Lung (tissue), 12 donors: Measurements from ENCODE around the gene NPM1. TPM values are rescaled to one million over a fixed set of nuclear protein-coding genes. Genes with fewer than 3 reads are reported as not detected.
A peak's percentile ranks its signal among the peaks of the same experiment; 100 is the strongest.

Experiments used
- ATAC-seq: fragments of 200-7000 bp; cut with Tn5 transposase; one replicate; pipeline ENCODE4 v1.9.1; 2020; ENCODE audit warnings: moderate number of reproducible peaks; ENCODE audit not compliant: insufficient read depth, low FRiP score
- DNase-seq, 3 donors: peaks; one replicate each; pipeline ENCODE4 v3.0.0-alpha.2; 2013 to 2017
- H3K27ac ChIP-seq, 2 donors: one replicate each; pipeline ENCODE4 v1.5.1; 2013; ENCODE audit warnings: mild to moderate bottlenecking in 2 of 2, moderate library complexity in 2 of 2, control low read depth in 1 of 2, inconsistent platforms in 1 of 2, low read depth in 1 of 2, low read length in 1 of 2
- H3K27me3 ChIP-seq, 3 donors: one replicate each; pipeline ENCODE4 v1.5.1; 2013; ENCODE audit warnings: low read length in 2 of 3; ENCODE audit not compliant: control insufficient read depth in 3 of 3, insufficient read depth in 3 of 3
- H3K36me3 ChIP-seq, 4 donors: one replicate each; pipeline ENCODE4 v1.5.1; 2013; ENCODE audit warnings: low read length in 4 of 4, mild to moderate bottlenecking in 1 of 4, moderate library complexity in 1 of 4; ENCODE audit not compliant: control insufficient read depth in 4 of 4, insufficient read depth in 4 of 4
- H3K4me1 ChIP-seq, 5 donors: one replicate each; pipeline ENCODE4 v1.5.1; 2013; ENCODE audit warnings: low read length in 5 of 5, mild to moderate bottlenecking in 2 of 5, moderate library complexity in 1 of 5; ENCODE audit not compliant: control insufficient read depth in 5 of 5, insufficient read depth in 5 of 5
- H3K4me3 ChIP-seq: one replicate; pipeline ENCODE4 v1.5.1; 2013; ENCODE audit warnings: mild to moderate bottlenecking, control low read depth, moderate library complexity
- H3K9ac ChIP-seq, 2 donors: one replicate each; pipeline ENCODE4 v1.5.1; 2013; ENCODE audit warnings: low read length in 2 of 2, control low read depth in 1 of 2; ENCODE audit not compliant: insufficient read depth in 1 of 2
- H3K9me3 ChIP-seq, 4 donors: one replicate each; pipeline ENCODE4 v1.5.1; 2013; ENCODE audit warnings: low read length in 3 of 4, mild to moderate bottlenecking in 1 of 4, moderate library complexity in 1 of 4; ENCODE audit not compliant: control insufficient read depth in 4 of 4, insufficient read depth in 3 of 4
- WGBS, 2 donors: extraction: QIAGEN DNeasy Blood & Tissue Kit; methylation state at CpG; one replicate each; pipeline ENCODE4 v1.1.7; 2013; 5-methylcytosine and 5-hydroxymethylcytosine counted together
- polyA plus RNA-seq, 2 donors: library from polyadenylated mRNA; stranded (reverse); fragments of 200-250 nt; gene quantifications; one replicate each; pipeline ENCODE4 v1.2.1, GENCODE V29; 2013
- total RNA-seq, 2 donors: library from RNA; depleted of rRNA in 1 of 2; stranded (reverse); fragments of >200 nt in 1 of 2; gene quantifications; one replicate each; pipeline ENCODE4 v1.2.1, GENCODE V29; 2014 to 2021
- TF ChIP-seq, protein P1 (sequence below): IDR thresholded peaks from 2 replicates; pipeline ENCODE4 v1.5.1; 2012; ENCODE audit warnings: mild to moderate bottlenecking; ENCODE audit errors: control extremely low read depth, extremely low read depth
- donor health status: control.
- donor health status: control.
- donor health status: Bipolar disorder and iron deficiency.
- donor health status: healthy.
- donor health status: DM: yes; HTN: yes; CAD: no.

Gene NPM1
- total and polyA plus RNA-seq, 4 donors, result 601 to 2,411 (median 1,455) TPM

- TF ChIP-seq, protein P1, sequence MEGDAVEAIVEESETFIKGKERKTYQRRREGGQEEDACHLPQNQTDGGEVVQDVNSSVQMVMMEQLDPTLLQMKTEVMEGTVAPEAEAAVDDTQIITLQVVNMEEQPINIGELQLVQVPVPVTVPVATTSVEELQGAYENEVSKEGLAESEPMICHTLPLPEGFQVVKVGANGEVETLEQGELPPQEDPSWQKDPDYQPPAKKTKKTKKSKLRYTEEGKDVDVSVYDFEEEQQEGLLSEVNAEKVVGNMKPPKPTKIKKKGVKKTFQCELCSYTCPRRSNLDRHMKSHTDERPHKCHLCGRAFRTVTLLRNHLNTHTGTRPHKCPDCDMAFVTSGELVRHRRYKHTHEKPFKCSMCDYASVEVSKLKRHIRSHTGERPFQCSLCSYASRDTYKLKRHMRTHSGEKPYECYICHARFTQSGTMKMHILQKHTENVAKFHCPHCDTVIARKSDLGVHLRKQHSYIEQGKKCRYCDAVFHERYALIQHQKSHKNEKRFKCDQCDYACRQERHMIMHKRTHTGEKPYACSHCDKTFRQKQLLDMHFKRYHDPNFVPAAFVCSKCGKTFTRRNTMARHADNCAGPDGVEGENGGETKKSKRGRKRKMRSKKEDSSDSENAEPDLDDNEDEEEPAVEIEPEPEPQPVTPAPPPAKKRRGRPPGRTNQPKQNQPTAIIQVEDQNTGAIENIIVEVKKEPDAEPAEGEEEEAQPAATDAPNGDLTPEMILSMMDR, result no peak
- Histone ChIP-seq H3K4me1 (peaks cover 0 to 22% (median 4%) of the 10 kb centered on the region in 5 donors), H3K36me3 (peaks cover 5 to 15% (median 11%) of the 10 kb centered on the region in 4 donors), H3K27ac (no peak overlapping the region), H3K27me3 (peaks cover 0 to 3% (median 0%) of the 10 kb centered on the region in 3 donors), H3K9me3 (no peaks in the 10 kb centered on the region), H3K4me3 (no peak overlapping the region), H3K9ac (no peak overlapping the region)
- DNase-seq (no peak), ATAC-seq (no peak)
- WGBS, 2 donors, result 90 to 91% methylated on average over 11 of the region's 11 CpGs
Measured at GRCh38 chr5:171416160-171417049, 28.8 kb downstream of the NPM1 start.

GRCh38 chr5:171418316-171418981 is 30.8 kb downstream of the NPM1 start:
- no peak overlapping the region for H3K9ac ChIP-seq
- no peak overlapping the region for H3K4me3 ChIP-seq
- H3K27me3 ChIP-seq, result peaks cover 0 to 4% (median 3%) of the 10 kb centered on the region in 3 donors
- WGBS, 2 donors, result 16% methylated on average over 25 to 26 of the region's 26 CpGs
- DNase-seq (peak; percentile 88 to 92 (median 91)), ATAC-seq (peak; percentile 79)
- H3K4me1 ChIP-seq, result peaks cover 0 to 31% (median 5%) of the 10 kb centered on the region in 5 donors
- no peak overlapping the region for H3K27ac ChIP-seq
- TF ChIP-seq, protein P1, result peak; percentile 81
- H3K9me3 ChIP-seq, result no peaks in the 10 kb centered on the region
- peaks cover 0 to 3% (median 0%) of the 10 kb centered on the region in 4 donors for H3K36me3 ChIP-seq

- no peaks in the 10 kb centered on the region for H3K9me3 ChIP-seq
- TF ChIP-seq, protein P1, result no peak
- peaks cover 0 to 4% (median 3%) of the 10 kb centered on the region in 3 donors for H3K27me3 ChIP-seq
- H3K27ac ChIP-seq, result peak within 1 kb of the TSS; percentile 61 to 80
- WGBS, 2 donors, result 0 to 1% methylated on average over 64 to 74 of the region's 74 CpGs
- no peak within 1 kb of the TSS for H3K9ac ChIP-seq
- DNase-seq (peak; percentile 66 to 76 (median 74)), ATAC-seq (peak; percentile 34)
- H3K4me3 ChIP-seq, result peak within 1 kb of the TSS; percentile 9
- peaks cover 0 to 2% (median 0%) of the 10 kb centered on the region in 4 donors for H3K36me3 ChIP-seq
- H3K4me1 ChIP-seq, result peaks cover 0 to 31% (median 5%) of the 10 kb centered on the region in 5 donors
Measured at GRCh38 chr5:171418982-171419687, 31.5 kb downstream of the NPM1 start, which contains the start of gene FGF18. TSS of gene FGF18 (plus strand) at chr5:171419647. CDS start at chr5:171420200, 553 bp downstream.
